ENCODE results near the gene FOXP2. TPM values are rescaled to one million over a fixed set of nuclear protein-coding genes. Genes with fewer than 3 reads are reported as not detected.
"Not testable (repeated sequence)": the region's sequence is repeated elsewhere in the genome, so short reads cannot be mapped to it uniquely, and the experiment has no call there.

The FOXP2 gene
- polyA plus RNA-seq, 2 of the 4 experiments (the other 2 are of a cell fraction): 0.05 TPM; not detected in 1

- FAIRE-seq: no peak
- Histone ChIP-seq H3K27ac (no peak overlapping the region), H3K4me3 (no peak overlapping the region), H3K4me1 (no peaks in the 10 kb centered on the region), H3K9me3 (no peaks in the 10 kb centered on the region), H3K4me2 (no peak overlapping the region)
- CTCF ChIA-PET: no interaction called here
- no peak for ATAC-seq
- no peak for TF ChIP-seq TFCP2L1 (CRISPR knock-in tag; IDR thresholded peaks at IDR 0.05)
- TF ChIP-seq POLR2A (IDR thresholded peaks at IDR 0.05; ENCODE audit: low read length): no peak
- no peak for TF ChIP-seq NR3C1 (IDR thresholded peaks at IDR 0.05)
- no peak for TF ChIP-seq ZC3H11A (IDR thresholded peaks at IDR 0.05)
- TF ChIP-seq, protein P1, sequence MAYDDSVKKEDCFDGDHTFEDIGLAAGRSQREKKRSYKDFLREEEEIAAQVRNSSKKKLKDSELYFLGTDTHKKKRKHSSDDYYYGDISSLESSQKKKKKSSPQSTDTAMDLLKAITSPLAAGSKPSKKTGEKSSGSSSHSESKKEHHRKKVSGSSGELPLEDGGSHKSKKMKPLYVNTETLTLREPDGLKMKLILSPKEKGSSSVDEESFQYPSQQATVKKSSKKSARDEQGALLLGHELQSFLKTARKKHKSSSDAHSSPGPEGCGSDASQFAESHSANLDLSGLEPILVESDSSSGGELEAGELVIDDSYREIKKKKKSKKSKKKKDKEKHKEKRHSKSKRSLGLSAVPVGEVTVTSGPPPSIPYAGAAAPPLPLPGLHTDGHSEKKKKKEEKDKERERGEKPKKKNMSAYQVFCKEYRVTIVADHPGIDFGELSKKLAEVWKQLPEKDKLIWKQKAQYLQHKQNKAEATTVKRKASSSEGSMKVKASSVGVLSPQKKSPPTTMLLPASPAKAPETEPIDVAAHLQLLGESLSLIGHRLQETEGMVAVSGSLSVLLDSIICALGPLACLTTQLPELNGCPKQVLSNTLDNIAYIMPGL (CRISPR knock-in tag; IDR thresholded peaks at IDR 0.05; ENCODE audit: borderline replicate concordance): no peak
- TF ChIP-seq E2F6 (IDR thresholded peaks at IDR 0.05; ENCODE audit: borderline replicate concordance, low read depth): no peak
- no peak for TF ChIP-seq FOSB (CRISPR knock-in tag; IDR thresholded peaks at IDR 0.05)
- TF ChIP-seq JUN (IDR thresholded peaks at IDR 0.05): no peak
- TF ChIP-seq MAZ (IDR thresholded peaks at IDR 0.05; ENCODE audit: borderline replicate concordance, low read depth, low read length): no peak
- TF ChIP-seq POLR2AphosphoS2 (conservative IDR thresholded peaks at IDR 0.05; ENCODE audit: low read length): no peak
- no peak for TF ChIP-seq RAD21 (conservative IDR thresholded peaks at IDR 0.05 in 1 of 2, IDR thresholded peaks at IDR 0.05 in 1 of 2)
- no peak for TF ChIP-seq HOXB5 (CRISPR knock-in tag; IDR thresholded peaks at IDR 0.05)
- TF ChIP-seq BHLHE40 (IDR thresholded peaks at IDR 0.05; ENCODE audit: low read depth, low read length): no peak
- 36% methylated on average over 2 of the region's 2 CpGs for WGBS (ENCODE audit: missing lambda C conversion rate)
- no peak for DNase-seq (ENCODE audit: low read depth in 1 of 2, low spot score in 1 of 2)
- POLR2A ChIA-PET: no interaction called here
Observed at GRCh38 chr7:114606100-114606499, 191.5 kb downstream of the FOXP2 start.

DNA sequence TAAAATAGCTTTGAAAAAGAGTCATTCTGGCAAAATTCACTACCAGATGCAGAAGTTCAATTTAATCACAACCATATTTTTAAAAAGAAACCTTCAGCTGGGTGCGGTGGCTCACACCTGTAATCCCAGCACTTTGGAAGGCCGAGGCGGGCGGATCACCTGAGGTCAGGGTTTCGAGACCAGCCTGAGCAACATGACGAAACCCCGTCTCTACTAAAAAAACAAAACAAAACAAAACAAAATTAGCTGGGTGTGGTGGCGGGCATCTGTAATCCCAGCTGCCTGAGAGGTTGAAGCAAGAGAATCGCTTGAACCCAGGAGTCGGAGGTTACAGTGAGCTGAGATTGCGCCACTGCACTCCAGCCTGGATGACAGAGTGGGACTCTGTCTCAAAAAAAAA is 194.2 kb downstream of the FOXP2 start:
- H3K4me2 ChIP-seq; H3K4me3 ChIP-seq; CTCF ChIA-PET; POLR2A ChIA-PET; DNase-seq (ENCODE audit: low read depth in 1 of 2, low spot score in 1 of 2); H3K9me3 ChIP-seq; H3K4me1 ChIP-seq; H3K27ac ChIP-seq; FAIRE-seq; ATAC-seq: not testable (repeated sequence)
- WGBS (ENCODE audit: missing lambda C conversion rate): 63% methylated on average over 11 of the region's 11 CpGs

GRCh38 chr7:114620208-114620607 is 205.6 kb downstream of the FOXP2 start:
- no peak overlapping the region for H3K4me2 ChIP-seq
- ChIA-PET POLR2A (no interaction called here), CTCF (interaction anchor here (0.6 kb wide), 1 partner anchor 1001 kb away, joined by 3 read pairs; no protein-coding TSS in a partner anchor)
- H3K4me1 ChIP-seq: no peaks in the 10 kb centered on the region
- FAIRE-seq (no peak), ATAC-seq (no peak), DNase-seq (ENCODE audit: low read depth in 1 of 2, low spot score in 1 of 2) (no peak)
- TF ChIP-seq CEBPB (IDR thresholded peaks at IDR 0.05) (no peak), ESRRA (IDR thresholded peaks at IDR 0.05; ENCODE audit: borderline replicate concordance, low read length) (no peak), HOXB5 (CRISPR knock-in tag; IDR thresholded peaks at IDR 0.05) (no peak), EHMT2 (IDR thresholded peaks at IDR 0.05; ENCODE audit: low read depth) (no peak), MAFK (IDR thresholded peaks at IDR 0.05; ENCODE audit: partially characterized antibody) (no peak), SMC3 (IDR thresholded peaks at IDR 0.05) (no peak)
- TF ChIP-seq, protein P2, sequence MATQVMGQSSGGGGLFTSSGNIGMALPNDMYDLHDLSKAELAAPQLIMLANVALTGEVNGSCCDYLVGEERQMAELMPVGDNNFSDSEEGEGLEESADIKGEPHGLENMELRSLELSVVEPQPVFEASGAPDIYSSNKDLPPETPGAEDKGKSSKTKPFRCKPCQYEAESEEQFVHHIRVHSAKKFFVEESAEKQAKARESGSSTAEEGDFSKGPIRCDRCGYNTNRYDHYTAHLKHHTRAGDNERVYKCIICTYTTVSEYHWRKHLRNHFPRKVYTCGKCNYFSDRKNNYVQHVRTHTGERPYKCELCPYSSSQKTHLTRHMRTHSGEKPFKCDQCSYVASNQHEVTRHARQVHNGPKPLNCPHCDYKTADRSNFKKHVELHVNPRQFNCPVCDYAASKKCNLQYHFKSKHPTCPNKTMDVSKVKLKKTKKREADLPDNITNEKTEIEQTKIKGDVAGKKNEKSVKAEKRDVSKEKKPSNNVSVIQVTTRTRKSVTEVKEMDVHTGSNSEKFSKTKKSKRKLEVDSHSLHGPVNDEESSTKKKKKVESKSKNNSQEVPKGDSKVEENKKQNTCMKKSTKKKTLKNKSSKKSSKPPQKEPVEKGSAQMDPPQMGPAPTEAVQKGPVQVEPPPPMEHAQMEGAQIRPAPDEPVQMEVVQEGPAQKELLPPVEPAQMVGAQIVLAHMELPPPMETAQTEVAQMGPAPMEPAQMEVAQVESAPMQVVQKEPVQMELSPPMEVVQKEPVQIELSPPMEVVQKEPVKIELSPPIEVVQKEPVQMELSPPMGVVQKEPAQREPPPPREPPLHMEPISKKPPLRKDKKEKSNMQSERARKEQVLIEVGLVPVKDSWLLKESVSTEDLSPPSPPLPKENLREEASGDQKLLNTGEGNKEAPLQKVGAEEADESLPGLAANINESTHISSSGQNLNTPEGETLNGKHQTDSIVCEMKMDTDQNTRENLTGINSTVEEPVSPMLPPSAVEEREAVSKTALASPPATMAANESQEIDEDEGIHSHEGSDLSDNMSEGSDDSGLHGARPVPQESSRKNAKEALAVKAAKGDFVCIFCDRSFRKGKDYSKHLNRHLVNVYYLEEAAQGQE (IDR thresholded peaks at IDR 0.05): no peak
- no peak overlapping the region for H3K4me3 ChIP-seq
- 50% methylated on average over 3 of the region's 3 CpGs for WGBS (ENCODE audit: missing lambda C conversion rate)
- no peaks in the 10 kb centered on the region for H3K9me3 ChIP-seq
- no peak overlapping the region for H3K27ac ChIP-seq
